ENCODE data around the gene P2RY2.
A peak's percentile ranks its signal among the peaks of the same experiment; 100 is the strongest.

Gene P2RY2

DNA sequence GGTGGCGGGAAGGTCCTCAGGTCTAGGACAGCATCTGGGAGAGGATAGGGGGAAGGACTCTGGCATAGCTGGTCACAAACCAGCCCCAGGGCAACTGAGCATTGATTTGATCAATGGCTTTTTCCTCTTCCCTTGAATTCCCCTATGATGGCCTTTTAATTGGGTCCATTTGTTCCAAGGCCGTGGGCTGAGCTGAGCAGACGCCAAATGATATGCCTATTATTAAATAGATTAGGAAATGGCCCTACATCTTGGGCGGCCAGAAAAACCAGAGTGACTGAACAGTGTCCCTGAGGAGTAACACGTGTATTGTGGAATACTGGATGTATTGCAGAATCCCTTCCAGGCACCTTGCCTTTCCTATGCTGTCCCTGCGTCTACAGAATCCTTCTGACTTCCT lies 27.4 kb downstream of the P2RY2 start:
- no peak for FAIRE-seq
- no peak for DNase-seq (ENCODE audit: insufficient read length, low spot score)
- TF ChIP-seq SPI1 (IDR thresholded peaks at IDR 0.05; ENCODE audit: low read depth, low read length) (no peak), POU2F2 (IDR thresholded peaks at IDR 0.05; ENCODE audit: low read depth, low read length) (no peak), POLR2AphosphoS5 (IDR thresholded peaks at IDR 0.05; ENCODE audit: low read depth, low read length) (no peak), TAF1 (IDR thresholded peaks at IDR 0.05; ENCODE audit: low read depth, low read length) (no peak), PAX5 (IDR thresholded peaks at IDR 0.05; ENCODE audit: insufficient read depth, low read length, severe bottlenecking) (no peak), POLR2A (IDR thresholded peaks at IDR 0.05; ENCODE audit: low read depth, low read length) (no peak)

DNA sequence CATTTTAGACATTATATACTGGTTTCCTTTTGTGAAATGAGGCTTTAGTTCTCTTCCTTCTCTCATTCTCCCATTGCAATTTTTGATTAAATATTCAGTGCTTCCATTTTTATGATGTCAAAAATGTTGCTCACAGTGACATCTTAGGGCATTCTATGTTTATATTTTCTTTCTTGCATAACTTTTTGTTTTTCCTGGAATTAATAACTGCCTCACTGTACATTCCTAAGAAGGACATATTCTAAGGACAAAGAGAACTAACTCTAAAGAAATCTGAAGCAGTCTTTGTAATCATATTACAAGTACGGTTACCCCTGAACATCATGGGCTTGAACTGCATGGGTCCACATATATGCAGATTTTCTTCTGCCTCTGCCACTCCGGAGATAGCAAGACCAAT lies 28.2 kb downstream of the P2RY2 start:
- TF ChIP-seq TAF1 (IDR thresholded peaks at IDR 0.05; ENCODE audit: low read depth, low read length) (no peak), POLR2AphosphoS5 (IDR thresholded peaks at IDR 0.05; ENCODE audit: low read depth, low read length) (no peak), PAX5 (IDR thresholded peaks at IDR 0.05; ENCODE audit: insufficient read depth, low read length, severe bottlenecking) (no peak), POLR2A (IDR thresholded peaks at IDR 0.05; ENCODE audit: low read depth, low read length) (no peak), SPI1 (IDR thresholded peaks at IDR 0.05; ENCODE audit: low read depth, low read length) (no peak), POU2F2 (IDR thresholded peaks at IDR 0.05; ENCODE audit: low read depth, low read length) (no peak)
- DNase-seq (ENCODE audit: insufficient read length, low spot score) (no peak), FAIRE-seq (no peak)

DNA sequence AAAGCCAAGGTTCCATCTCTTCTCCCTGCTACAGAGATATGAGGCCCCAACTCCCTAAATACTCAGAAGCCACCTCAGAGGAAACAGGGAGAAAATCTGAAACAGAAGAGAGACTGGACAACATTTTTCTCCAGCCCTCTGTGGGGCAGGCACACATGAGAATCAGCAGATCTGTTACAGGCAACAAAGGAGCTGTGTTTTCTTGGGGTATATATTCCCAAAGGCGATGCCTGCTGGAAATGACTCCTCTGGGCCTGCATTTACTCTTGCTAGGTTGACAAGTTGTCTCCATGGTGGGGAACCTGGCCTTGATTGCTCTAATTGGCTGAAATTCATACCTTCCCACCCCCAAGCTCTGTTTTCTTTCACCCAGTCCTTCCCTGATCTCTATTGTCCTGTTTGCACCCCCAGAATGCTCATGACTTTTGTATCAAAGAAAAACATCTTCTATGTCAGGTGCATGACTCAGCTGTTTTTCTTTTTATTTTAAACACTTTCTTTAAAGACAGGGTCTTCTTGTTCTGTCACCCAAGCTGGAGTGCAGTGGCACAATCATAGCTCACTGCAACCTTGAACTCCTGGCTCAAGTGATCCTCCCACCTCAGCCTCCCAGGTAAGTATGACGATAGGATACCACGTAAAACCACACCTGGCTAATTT lies 30.6 kb downstream of the P2RY2 start:
- TF ChIP-seq POLR2A (IDR thresholded peaks at IDR 0.05; ENCODE audit: low read depth, low read length), result no peak
- TF ChIP-seq POLR2AphosphoS5 (IDR thresholded peaks at IDR 0.05; ENCODE audit: low read depth, low read length), result no peak
- TF ChIP-seq SPI1 (IDR thresholded peaks at IDR 0.05; ENCODE audit: low read depth, low read length), result no peak
- TF ChIP-seq POU2F2 (IDR thresholded peaks at IDR 0.05; ENCODE audit: low read depth, low read length), result no peak
- no peak for TF ChIP-seq PAX5 (IDR thresholded peaks at IDR 0.05; ENCODE audit: insufficient read depth, low read length, severe bottlenecking)
- TF ChIP-seq TAF1 (IDR thresholded peaks at IDR 0.05; ENCODE audit: low read depth, low read length), result no peak
- FAIRE-seq (no peak), DNase-seq (ENCODE audit: insufficient read length, low spot score) (no peak)

DNA sequence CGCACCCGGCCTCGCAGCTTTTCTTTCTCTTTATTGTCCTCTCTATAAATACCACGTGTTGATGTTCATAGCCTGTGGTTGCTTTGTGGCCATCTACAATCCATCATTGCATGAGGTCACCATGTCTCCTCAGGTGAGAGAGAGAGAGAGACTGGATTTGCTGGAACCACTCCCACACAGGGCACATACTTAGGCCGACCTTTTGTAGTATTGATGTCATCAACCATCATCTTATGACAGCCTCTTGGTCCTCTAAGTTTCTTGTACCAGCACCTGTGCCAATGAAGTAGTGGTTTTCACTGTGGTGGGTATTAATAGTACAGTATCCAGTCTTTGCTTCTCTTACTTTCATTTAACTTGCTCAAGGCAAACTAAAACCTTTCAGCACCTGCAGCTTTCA lies 31.2 kb downstream of the P2RY2 start:
- FAIRE-seq, result peak; percentile 23
- no peak for DNase-seq (ENCODE audit: insufficient read length, low spot score)
- TF ChIP-seq SPI1 (IDR thresholded peaks at IDR 0.05; ENCODE audit: low read depth, low read length) (no peak), TAF1 (IDR thresholded peaks at IDR 0.05; ENCODE audit: low read depth, low read length) (no peak), POLR2A (IDR thresholded peaks at IDR 0.05; ENCODE audit: low read depth, low read length) (no peak), POU2F2 (IDR thresholded peaks at IDR 0.05; ENCODE audit: low read depth, low read length) (no peak), PAX5 (IDR thresholded peaks at IDR 0.05; ENCODE audit: insufficient read depth, low read length, severe bottlenecking) (no peak), POLR2AphosphoS5 (IDR thresholded peaks at IDR 0.05; ENCODE audit: low read depth, low read length) (no peak)

DNA sequence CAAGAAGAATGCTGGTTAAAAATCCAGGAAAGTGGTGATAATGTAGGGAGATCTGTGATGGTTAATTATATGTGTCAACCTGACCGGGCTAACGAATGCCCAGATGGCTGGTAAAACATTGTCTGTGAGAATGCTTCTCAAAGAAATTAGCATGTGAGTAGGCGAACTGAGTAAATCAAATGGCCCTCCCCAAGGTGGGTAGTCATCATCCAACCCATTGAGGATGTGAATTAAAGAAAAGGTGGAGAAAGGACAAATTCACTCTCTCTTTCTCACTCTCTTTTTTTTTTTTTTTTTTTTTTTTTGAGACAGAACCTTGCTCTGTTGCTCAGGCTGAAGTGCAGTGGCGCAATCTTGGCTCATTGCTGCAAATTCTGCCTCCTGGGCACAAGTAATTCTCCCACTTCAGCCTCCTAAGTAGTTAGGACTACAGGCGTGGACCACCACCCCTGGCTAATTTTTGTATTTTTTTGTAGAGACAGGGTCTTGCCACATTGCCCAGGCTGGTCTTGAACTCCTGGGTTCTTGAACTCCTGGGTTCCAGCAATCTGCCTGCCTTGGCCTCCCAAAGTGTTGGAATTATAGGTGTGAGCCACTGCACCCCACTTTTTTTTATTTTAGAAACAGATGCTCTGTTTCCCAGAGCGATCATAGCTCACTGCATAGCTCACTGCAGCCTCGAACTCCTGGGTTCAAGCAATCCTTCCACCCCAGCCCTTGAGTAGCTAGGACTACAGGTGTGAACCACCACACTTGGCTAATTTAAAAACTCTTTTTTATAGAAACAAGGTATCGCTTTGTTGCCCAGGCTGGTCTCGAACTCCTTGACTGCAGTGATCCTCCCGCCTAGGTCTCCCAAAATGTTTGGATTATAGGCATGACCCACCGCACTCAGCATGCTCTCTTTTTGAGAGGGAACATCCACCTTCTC lies 32.0 kb downstream of the P2RY2 start:
- no peak for FAIRE-seq
- no peak for DNase-seq (ENCODE audit: insufficient read length, low spot score)
- TF ChIP-seq TAF1 (IDR thresholded peaks at IDR 0.05; ENCODE audit: low read depth, low read length) (no peak), PAX5 (IDR thresholded peaks at IDR 0.05; ENCODE audit: insufficient read depth, low read length, severe bottlenecking) (no peak), POLR2A (IDR thresholded peaks at IDR 0.05; ENCODE audit: low read depth, low read length) (no peak), POLR2AphosphoS5 (IDR thresholded peaks at IDR 0.05; ENCODE audit: low read depth, low read length) (no peak), SPI1 (IDR thresholded peaks at IDR 0.05; ENCODE audit: low read depth, low read length) (no peak), POU2F2 (IDR thresholded peaks at IDR 0.05; ENCODE audit: low read depth, low read length) (no peak)

DNA sequence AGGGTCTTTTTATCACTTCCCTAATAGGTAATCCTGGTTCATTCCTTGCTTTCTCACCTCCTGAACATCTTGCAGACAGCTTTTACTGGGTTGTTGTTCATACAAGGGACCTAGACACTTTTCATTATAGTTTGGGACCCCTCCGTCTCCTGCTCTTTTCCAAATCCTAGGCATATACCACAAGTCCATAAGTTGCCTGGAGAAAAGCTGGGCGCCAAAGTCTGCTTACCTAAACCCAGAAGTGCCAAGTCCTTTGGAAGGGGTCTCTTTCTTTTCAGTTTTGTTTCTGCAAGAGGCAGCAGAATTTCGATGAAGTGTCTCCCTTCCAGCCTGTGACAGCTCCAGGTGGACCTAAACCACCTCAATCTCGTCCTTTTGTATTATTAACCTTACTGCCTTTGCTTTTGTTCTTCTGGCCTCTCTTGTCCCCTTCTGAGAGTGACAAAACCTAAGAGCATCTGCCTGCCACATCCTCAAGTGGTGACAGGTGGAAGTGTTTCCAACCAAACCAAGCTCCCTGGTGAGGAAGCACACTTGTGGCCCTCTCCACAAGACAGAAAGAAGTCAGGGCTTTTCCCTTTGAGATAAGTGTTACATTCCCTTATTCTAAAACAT lies 34.6 kb downstream of the P2RY2 start:
- DNase-seq (ENCODE audit: insufficient read length, low spot score) (no peak), FAIRE-seq (no peak)
- TF ChIP-seq POLR2A (IDR thresholded peaks at IDR 0.05; ENCODE audit: low read depth, low read length), result no peak
- no peak for TF ChIP-seq POU2F2 (IDR thresholded peaks at IDR 0.05; ENCODE audit: low read depth, low read length)
- no peak for TF ChIP-seq POLR2AphosphoS5 (IDR thresholded peaks at IDR 0.05; ENCODE audit: low read depth, low read length)
- TF ChIP-seq PAX5 (IDR thresholded peaks at IDR 0.05; ENCODE audit: insufficient read depth, low read length, severe bottlenecking), result no peak

DNA sequence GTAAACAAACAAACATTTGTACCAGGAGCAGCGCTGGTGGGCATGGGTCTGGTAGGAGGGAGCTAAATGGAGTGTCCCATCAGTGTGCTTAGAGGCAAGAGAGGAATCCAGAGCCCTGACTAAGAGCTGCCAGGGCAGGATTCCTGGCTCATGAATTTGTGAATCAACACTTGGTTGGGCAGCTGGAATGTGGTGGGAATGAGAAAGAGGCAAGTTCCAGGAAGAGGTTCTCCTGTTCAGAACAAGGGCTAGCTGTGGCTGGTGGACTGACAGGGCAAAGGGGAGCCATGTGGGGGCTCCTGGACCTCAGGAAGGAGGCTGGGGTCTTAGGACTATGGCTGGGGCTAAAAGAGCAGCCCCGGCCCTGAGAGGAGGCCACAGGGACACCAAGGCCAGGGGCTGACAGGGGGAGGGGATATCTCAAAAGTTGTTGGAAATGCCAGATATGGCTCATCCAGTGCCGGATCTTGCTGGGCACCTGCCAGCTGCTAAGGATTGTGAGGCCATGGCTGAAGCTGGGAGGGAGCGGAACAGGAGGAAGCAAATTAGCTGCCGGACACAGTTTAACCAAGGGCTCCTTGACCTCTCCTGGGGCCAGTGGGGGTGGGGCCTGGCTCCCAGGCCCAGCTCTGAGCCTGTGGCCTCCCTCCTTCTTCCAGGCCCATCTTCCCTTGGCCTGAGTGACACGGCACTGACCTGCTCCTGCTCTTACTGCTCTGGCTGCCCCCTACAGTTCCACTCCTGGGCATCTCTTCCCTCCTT lies 39.4 kb downstream of the P2RY2 start:
- FAIRE-seq (no peak), DNase-seq (ENCODE audit: insufficient read length, low spot score) (no peak)
- no peak for TF ChIP-seq POLR2AphosphoS5 (IDR thresholded peaks at IDR 0.05; ENCODE audit: low read depth, low read length)
- no peak for TF ChIP-seq POU2F2 (IDR thresholded peaks at IDR 0.05; ENCODE audit: low read depth, low read length)
- no peak for TF ChIP-seq TAF1 (IDR thresholded peaks at IDR 0.05; ENCODE audit: low read depth, low read length)
- TF ChIP-seq SPI1 (IDR thresholded peaks at IDR 0.05; ENCODE audit: low read depth, low read length), result no peak
- no peak for TF ChIP-seq POLR2A (IDR thresholded peaks at IDR 0.05; ENCODE audit: low read depth, low read length)
- TF ChIP-seq PAX5 (IDR thresholded peaks at IDR 0.05; ENCODE audit: insufficient read depth, low read length, severe bottlenecking), result no peak

DNA sequence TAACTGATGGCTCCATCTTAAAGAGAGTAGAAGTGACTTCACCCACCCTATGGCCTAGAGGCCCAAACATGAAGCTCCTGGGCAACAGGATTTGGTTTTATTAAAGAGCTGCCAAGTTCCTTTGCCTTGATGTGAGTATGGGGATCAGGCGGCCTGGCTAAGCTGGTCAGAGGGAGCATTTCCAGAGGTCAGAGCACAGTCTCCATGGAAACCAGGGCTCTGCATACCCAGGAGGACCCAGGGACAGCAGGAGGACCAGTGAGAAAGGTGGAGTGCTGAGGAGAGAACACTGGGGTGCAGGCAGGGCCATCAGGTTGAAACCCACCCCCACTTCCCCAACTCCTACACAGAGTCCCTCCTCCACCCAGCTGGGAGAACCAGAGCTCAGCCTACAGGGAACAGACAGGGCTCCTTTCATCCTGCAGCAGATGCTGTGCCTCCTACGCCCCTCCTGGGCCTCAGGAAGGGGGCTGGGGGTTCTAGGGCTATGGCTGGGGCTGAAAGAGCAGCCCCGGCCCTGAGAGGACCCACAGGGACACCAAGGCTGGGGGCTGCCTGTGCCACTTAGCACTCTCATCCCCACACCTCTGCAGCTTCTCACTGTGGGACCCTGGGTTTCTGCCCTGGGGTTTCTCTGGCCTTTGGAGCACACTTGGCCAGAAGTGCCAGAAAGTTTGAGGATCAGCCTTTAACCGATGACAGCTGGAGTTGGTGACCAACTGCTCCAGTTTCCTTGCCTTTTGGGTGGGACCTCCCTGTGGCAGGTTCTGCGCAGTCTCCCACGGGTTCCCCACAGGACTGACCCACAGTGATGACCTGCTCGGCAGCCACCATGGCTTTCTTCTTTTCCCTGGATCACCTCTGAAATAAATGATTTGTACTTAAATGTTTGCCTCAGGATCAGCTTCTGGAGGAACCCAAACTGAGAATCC lies 40.3 kb downstream of the P2RY2 start:
- FAIRE-seq (no peak), DNase-seq (ENCODE audit: insufficient read length, low spot score) (no peak)
- TF ChIP-seq TAF1 (IDR thresholded peaks at IDR 0.05; ENCODE audit: low read depth, low read length) (no peak), POU2F2 (IDR thresholded peaks at IDR 0.05; ENCODE audit: low read depth, low read length) (no peak), SPI1 (IDR thresholded peaks at IDR 0.05; ENCODE audit: low read depth, low read length) (no peak), POLR2AphosphoS5 (IDR thresholded peaks at IDR 0.05; ENCODE audit: low read depth, low read length) (no peak), PAX5 (IDR thresholded peaks at IDR 0.05; ENCODE audit: insufficient read depth, low read length, severe bottlenecking) (no peak), POLR2A (IDR thresholded peaks at IDR 0.05; ENCODE audit: low read depth, low read length) (no peak)
